Activated CD4-positive, alpha-beta T cell treated with anti-CD3 and anti-CD28 coated beads for 4 hours (primary cell): ENCODE data around the gene IFITM5.
"Not testable (repeated sequence)": the region's sequence is repeated elsewhere in the genome, so short reads cannot be mapped to it uniquely, and the experiment has no call there.

ENCODE experiments used
- DNase-seq, 2 donors: peaks; one replicate each; pipeline ENCODE4 v3.0.0-alpha.2; 2020

The IFITM5 gene

GRCh38 chr11:311013-311748 lies 11.9 kb upstream of the IFITM5 start:
- not testable (repeated sequence) for DNase-seq

GRCh38 chr11:309979-310572 lies 10.8 kb upstream of the IFITM5 start:
- not testable (repeated sequence) for DNase-seq

GRCh38 chr11:308740-309665 lies 9.7 kb upstream of the IFITM5 start:
- DNase-seq, result not testable (repeated sequence)

- peak in 1 of 2 donors; percentile 47 for DNase-seq
Measured at GRCh38 chr11:307766-308708, 8.7 kb upstream of the IFITM5 start, which contains the start of gene IFITM2. Gene IFITM2 (plus strand): TSS chr11:307816. CDS start chr11:308193, 377 bp downstream.

GRCh38 chr11:306645-307371 lies 7.5 kb upstream of the IFITM5 start:
- no peak for DNase-seq

GRCh38 chr11:305844-306211 lies 6.5 kb upstream of the IFITM5 start:
- no peak for DNase-seq

- peak; percentile 63 to 67 for DNase-seq
Measured at GRCh38 chr11:304915-305843, 5.9 kb upstream of the IFITM5 start.

GRCh38 chr11:304061-304506 lies 4.8 kb upstream of the IFITM5 start:
- DNase-seq, result no peak

- no peak for DNase-seq
Measured at GRCh38 chr11:303363-303762, 4.0 kb upstream of the IFITM5 start.

GRCh38 chr11:299951-300735 lies 817 bp upstream of the IFITM5 start:
- DNase-seq, result no peak

- peak in 1 of 2 donors; percentile 10 for DNase-seq
Measured at GRCh38 chr11:298406-299065, 790 bp downstream of the IFITM5 start.

- peak in 1 of 2 donors; percentile 41 for DNase-seq
Measured at GRCh38 chr11:297586-298405, 1.5 kb downstream of the IFITM5 start.

- DNase-seq, result peak in 1 of 2 donors; percentile 3
Measured at GRCh38 chr11:297051-297585, 2.2 kb downstream of the IFITM5 start.

- peak in 1 of 2 donors; percentile 2 for DNase-seq
Measured at GRCh38 chr11:296171-297050, 2.9 kb downstream of the IFITM5 start.

GRCh38 chr11:295351-296170 lies 3.8 kb downstream of the IFITM5 start:
- DNase-seq, result no peak

GRCh38 chr11:294780-295179 lies 4.5 kb downstream of the IFITM5 start:
- no peak for DNase-seq
